ENCODE measurements around the gene CNDP1.
A peak's percentile ranks its signal among the peaks of the same experiment; 100 is the strongest.
"Not testable (repeated sequence)": the region's sequence is repeated elsewhere in the genome, so short reads cannot be mapped to it uniquely, and the experiment has no call there.

The CNDP1 gene

GRCh38 chr18:74549591-74550104 lies 15.3 kb downstream of the CNDP1 start:
- no peak for DNase-seq

GRCh38 chr18:74550886-74551285 lies 16.6 kb downstream of the CNDP1 start:
- DNase-seq = no peak

- DNase-seq = no peak
Measured at GRCh38 chr18:74551452-74551851, 17.2 kb downstream of the CNDP1 start.

GRCh38 chr18:74551936-74552555 lies 17.7 kb downstream of the CNDP1 start:
- peak; percentile 86 for DNase-seq

GRCh38 chr18:74556126-74556525 lies 21.8 kb downstream of the CNDP1 start:
- no peak for DNase-seq

GRCh38 chr18:74558096-74558495 lies 23.8 kb downstream of the CNDP1 start:
- DNase-seq = no peak

GRCh38 chr18:74562131-74562730 lies 27.9 kb downstream of the CNDP1 start:
- no peak for DNase-seq

GRCh38 chr18:74562775-74563174 lies 28.5 kb downstream of the CNDP1 start:
- DNase-seq = no peak

- no peak for DNase-seq
Measured at GRCh38 chr18:74563999-74564398, 29.7 kb downstream of the CNDP1 start.

GRCh38 chr18:74565164-74565563 lies 30.9 kb downstream of the CNDP1 start:
- not testable (repeated sequence) for DNase-seq

- DNase-seq = not testable (repeated sequence)
Measured at GRCh38 chr18:74565993-74566392, 31.7 kb downstream of the CNDP1 start.

- DNase-seq = no peak
Measured at GRCh38 chr18:74567822-74568221, 33.5 kb downstream of the CNDP1 start.

- no peak for DNase-seq
Measured at GRCh38 chr18:74569401-74569800, 35.1 kb downstream of the CNDP1 start.

GRCh38 chr18:74570266-74570665 lies 36.0 kb downstream of the CNDP1 start:
- no peak for DNase-seq

GRCh38 chr18:74571895-74572680 lies 37.8 kb downstream of the CNDP1 start:
- DNase-seq = no peak

- DNase-seq = no peak
Measured at GRCh38 chr18:74573053-74573452, 38.8 kb downstream of the CNDP1 start.

GRCh38 chr18:74574916-74575315 lies 40.6 kb downstream of the CNDP1 start:
- no peak for DNase-seq

- DNase-seq = no peak
Measured at GRCh38 chr18:74577019-74577418, 42.7 kb downstream of the CNDP1 start.

GRCh38 chr18:74579496-74580065 lies 45.3 kb downstream of the CNDP1 start:
- DNase-seq = no peak

GRCh38 chr18:74582642-74583041 lies 48.3 kb downstream of the CNDP1 start:
- DNase-seq = no peak

GRCh38 chr18:74587441-74587840 lies 53.1 kb downstream of the CNDP1 start:
- DNase-seq = no peak

GRCh38 chr18:74589021-74589420 lies 54.7 kb downstream of the CNDP1 start:
- no peak for DNase-seq

GRCh38 chr18:74589811-74590210 lies 55.5 kb downstream of the CNDP1 start:
- DNase-seq = no peak

GRCh38 chr18:74590671-74591070 lies 56.4 kb downstream of the CNDP1 start:
- no peak for DNase-seq

Data from activated CD4-positive, alpha-beta T cell treated with anti-CD3 and anti-CD28 coated beads for 48 hours (primary cell).